Left ventricle myocardium inferior (tissue), 1 donor: ENCODE results near the gene FBLN5. TPM values are rescaled to one million over a fixed set of nuclear protein-coding genes. Genes with fewer than 3 reads are reported as not detected.

Source experiments
- DNase-seq: peaks from one replicate; pipeline ENCODE4 v3.0.0-alpha.2; 2020
- H3K27ac ChIP-seq: fragments of 200-600 bp; replicated peaks from 2 replicates; pipeline ENCODE4 v1.8.0; 2021
- H3K27me3 ChIP-seq: fragments of 200-600 bp; 2 replicates; pipeline ENCODE4 v1.8.0; 2021; ENCODE audit warnings: low read depth
- H3K36me3 ChIP-seq: fragments of 200-600 bp; 2 replicates; pipeline ENCODE4 v1.8.0; 2021
- H3K4me1 ChIP-seq: fragments of 200-600 bp; 2 replicates; pipeline ENCODE4 v1.8.0; 2021
- H3K4me3 ChIP-seq: fragments of 200-600 bp; 2 replicates; pipeline ENCODE4 v1.8.0; 2021; ENCODE audit warnings: mild to moderate bottlenecking, moderate library complexity
- H3K9me3 ChIP-seq: fragments of 200-600 bp; replicated peaks from 2 replicates; pipeline ENCODE4 v1.8.0; 2021
- intact Hi-C: fragments of 100-400 bp; cut with micrococcal nuclease; formaldehyde crosslinking; loops from one replicate; pipeline ENCODE4 v1.11.0; 2022
- total RNA-seq: library from RNA; stranded (reverse); fragmentation: NEBNext Ultra II Directional; extraction: Animal tissue kit (Norgen Biotek cat#: 25700); gene quantifications from one replicate; pipeline ENCODE4 v1.2.1, GENCODE V29; 2021
- TF ChIP-seq, protein P1 (sequence below): fragments of 200-600 bp; IDR thresholded peaks from 2 replicates; pipeline ENCODE4 v1.8.0; 2021; ENCODE audit warnings: antibody characterized with exemption, mild to moderate bottlenecking, borderline replicate concordance
- donor health status: DM: no; HTN: yes; CAD: no; lungs with severe emphysema.

Gene FBLN5
- total RNA-seq, 1 donor from 2014 or later = 62.5 TPM

GRCh38 chr14:91904956-91905645 lies 42.4 kb downstream of the FBLN5 start:
- Histone ChIP-seq H3K4me1 (peaks cover 34% of the 10 kb centered on the region), H3K27me3 (peaks cover 40% of the 10 kb centered on the region), H3K36me3 (peaks cover 8% of the 10 kb centered on the region), H3K27ac (peak overlapping the region; percentile 81), H3K9me3 (no peaks in the 10 kb centered on the region), H3K4me3 (no peak overlapping the region)
- intact Hi-C loops = no loop called here
- TF ChIP-seq, protein P1, sequence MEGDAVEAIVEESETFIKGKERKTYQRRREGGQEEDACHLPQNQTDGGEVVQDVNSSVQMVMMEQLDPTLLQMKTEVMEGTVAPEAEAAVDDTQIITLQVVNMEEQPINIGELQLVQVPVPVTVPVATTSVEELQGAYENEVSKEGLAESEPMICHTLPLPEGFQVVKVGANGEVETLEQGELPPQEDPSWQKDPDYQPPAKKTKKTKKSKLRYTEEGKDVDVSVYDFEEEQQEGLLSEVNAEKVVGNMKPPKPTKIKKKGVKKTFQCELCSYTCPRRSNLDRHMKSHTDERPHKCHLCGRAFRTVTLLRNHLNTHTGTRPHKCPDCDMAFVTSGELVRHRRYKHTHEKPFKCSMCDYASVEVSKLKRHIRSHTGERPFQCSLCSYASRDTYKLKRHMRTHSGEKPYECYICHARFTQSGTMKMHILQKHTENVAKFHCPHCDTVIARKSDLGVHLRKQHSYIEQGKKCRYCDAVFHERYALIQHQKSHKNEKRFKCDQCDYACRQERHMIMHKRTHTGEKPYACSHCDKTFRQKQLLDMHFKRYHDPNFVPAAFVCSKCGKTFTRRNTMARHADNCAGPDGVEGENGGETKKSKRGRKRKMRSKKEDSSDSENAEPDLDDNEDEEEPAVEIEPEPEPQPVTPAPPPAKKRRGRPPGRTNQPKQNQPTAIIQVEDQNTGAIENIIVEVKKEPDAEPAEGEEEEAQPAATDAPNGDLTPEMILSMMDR = no peak
- no peak for DNase-seq

- Histone ChIP-seq H3K9me3 (no peaks in the 10 kb centered on the region), H3K4me1 (peaks cover 40% of the 10 kb centered on the region), H3K27me3 (peaks cover 40% of the 10 kb centered on the region), H3K36me3 (peaks cover 7% of the 10 kb centered on the region), H3K4me3 (no peak overlapping the region), H3K27ac (peak overlapping the region; percentile 81)
- no peak for DNase-seq
- intact Hi-C loops = no loop called here
- TF ChIP-seq, protein P1 = no peak
Measured at GRCh38 chr14:91904483-91904882, 43.0 kb downstream of the FBLN5 start.

- H3K36me3 ChIP-seq = peaks cover 4% of the 10 kb centered on the region
- H3K27me3 ChIP-seq = peaks cover 32% of the 10 kb centered on the region
- DNase-seq = no peak
- H3K4me1 ChIP-seq = peaks cover 45% of the 10 kb centered on the region
- TF ChIP-seq, protein P1 = no peak
- intact Hi-C loops = no loop called here
- no peaks in the 10 kb centered on the region for H3K9me3 ChIP-seq
- peak overlapping the region; percentile 81 for H3K27ac ChIP-seq
- H3K4me3 ChIP-seq = no peak overlapping the region
Measured at GRCh38 chr14:91903070-91903469, 44.4 kb downstream of the FBLN5 start.

DNA sequence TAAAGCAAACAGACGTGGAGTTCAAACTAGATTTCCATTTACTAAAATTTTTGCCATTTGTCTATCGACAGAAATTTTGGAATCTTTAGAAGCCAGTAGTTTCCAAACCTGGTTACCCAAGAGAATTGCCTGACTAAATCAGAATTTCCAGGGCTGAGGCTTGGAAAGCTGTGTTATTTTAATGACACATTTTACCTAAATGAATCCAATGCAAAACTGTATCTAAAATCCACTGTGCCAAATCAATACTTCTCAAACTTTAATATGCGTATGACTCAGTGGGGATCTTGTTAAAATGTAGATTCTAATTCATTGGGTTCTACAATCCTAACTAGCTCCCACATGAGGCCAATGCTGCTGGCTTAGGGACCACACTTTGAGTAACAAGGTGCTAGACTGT lies 45.2 kb downstream of the FBLN5 start:
- H3K4me3 ChIP-seq = no peak overlapping the region
- peaks cover 4% of the 10 kb centered on the region for H3K36me3 ChIP-seq
- intact Hi-C loops = no loop called here
- H3K4me1 ChIP-seq = peaks cover 51% of the 10 kb centered on the region
- DNase-seq = no peak
- no peaks in the 10 kb centered on the region for H3K9me3 ChIP-seq
- TF ChIP-seq, protein P1 = no peak
- H3K27ac ChIP-seq = peak overlapping the region; percentile 81
- peaks cover 25% of the 10 kb centered on the region for H3K27me3 ChIP-seq

DNA sequence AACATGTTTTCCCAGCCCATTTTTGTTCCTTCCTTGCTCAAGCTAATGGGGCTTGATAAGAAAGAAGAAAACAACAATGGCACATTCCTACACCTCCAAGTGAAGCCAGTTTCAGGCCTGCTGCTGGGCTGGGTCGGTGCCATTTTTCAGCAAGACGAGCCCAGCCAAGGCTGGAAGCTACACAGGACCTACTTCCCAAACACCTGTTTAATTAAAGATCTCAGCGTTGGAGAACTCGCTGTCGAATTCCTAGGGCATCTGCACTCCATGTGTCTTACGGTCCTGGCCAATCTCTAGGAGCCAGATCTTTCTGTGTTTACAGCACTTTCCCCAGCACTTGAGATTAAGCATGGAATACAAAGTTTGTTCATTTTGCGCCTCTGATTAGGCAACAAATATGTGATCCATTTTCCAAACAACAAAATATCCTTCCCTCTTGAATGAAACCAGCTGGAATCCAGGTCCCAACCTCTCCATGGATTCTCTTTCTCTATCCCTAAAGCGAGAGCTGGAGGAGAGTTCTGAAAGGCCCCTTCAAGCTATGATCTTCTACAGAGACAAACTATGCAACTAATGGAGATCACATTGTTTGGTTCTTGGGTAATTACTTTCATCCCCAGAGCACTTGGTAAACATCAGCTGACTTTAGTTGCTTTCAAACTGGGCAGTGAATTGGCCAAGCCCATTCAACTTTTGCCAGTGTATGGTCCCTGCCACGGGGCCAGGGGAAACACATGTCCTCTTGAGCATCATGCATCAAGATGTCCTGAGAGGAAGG lies 45.9 kb downstream of the FBLN5 start:
- H3K4me3 ChIP-seq = no peak overlapping the region
- TF ChIP-seq, protein P1 = no peak
- H3K9me3 ChIP-seq = no peaks in the 10 kb centered on the region
- H3K27me3 ChIP-seq = peaks cover 18% of the 10 kb centered on the region
- H3K27ac ChIP-seq = peak overlapping the region; percentile 81
- peaks cover 57% of the 10 kb centered on the region for H3K4me1 ChIP-seq
- intact Hi-C loops = no loop called here
- peak; percentile 60 for DNase-seq
- H3K36me3 ChIP-seq = no peaks in the 10 kb centered on the region
